HG03045 (cell line): ENCODE data around the gene NT5C3B.
"Not testable (repeated sequence)": the region's sequence is repeated elsewhere in the genome, so short reads cannot be mapped to it uniquely, and the experiment has no call there.

Experiments
- ATAC-seq: cut with Tn5 transposase; IDR thresholded peaks from one replicate; pipeline ENCODE4 v1.9.1; 2021; ENCODE audit warnings: mild to moderate bottlenecking, moderate library complexity; ENCODE audit not compliant: unreplicated experiment

NT5C3B gene

DNA sequence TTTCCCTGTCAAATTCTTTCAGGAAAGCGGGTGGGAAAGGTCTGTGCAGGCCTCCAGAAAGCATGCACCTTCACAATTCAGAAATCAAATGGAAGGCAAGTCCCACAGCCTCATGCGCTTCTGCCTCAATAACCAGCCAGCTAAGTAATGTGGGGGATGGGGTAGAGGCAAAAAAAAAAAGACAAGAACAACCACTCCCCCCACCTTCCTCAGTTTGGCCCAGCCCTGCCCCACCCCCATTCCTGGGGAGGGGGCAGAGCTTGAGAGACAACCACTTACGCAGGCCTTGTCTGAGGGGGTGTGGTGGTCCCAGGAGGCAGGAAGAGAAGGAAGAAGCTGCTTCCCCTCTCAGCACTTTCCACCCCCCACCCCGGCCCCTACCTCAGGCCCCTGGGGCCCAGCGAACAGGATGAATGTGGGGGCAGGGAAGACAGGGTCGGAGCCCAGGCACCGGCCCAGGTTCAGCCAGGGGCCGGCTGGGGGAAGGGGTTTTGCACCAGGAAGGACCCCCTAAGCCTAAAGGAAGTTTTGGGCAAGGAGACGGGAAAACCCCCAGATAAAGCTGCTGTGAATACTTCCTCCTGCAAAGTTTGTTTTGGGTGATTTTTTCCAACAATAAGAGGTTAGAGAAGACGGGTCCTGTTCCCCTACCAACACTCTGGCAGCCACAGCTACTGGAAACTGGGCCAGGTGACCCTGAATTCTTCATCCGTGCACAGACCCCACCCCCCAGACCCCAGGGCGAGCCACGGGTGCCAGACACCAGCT, 50.8 kb downstream of the NT5C3B start:
- no peak for ATAC-seq

DNA sequence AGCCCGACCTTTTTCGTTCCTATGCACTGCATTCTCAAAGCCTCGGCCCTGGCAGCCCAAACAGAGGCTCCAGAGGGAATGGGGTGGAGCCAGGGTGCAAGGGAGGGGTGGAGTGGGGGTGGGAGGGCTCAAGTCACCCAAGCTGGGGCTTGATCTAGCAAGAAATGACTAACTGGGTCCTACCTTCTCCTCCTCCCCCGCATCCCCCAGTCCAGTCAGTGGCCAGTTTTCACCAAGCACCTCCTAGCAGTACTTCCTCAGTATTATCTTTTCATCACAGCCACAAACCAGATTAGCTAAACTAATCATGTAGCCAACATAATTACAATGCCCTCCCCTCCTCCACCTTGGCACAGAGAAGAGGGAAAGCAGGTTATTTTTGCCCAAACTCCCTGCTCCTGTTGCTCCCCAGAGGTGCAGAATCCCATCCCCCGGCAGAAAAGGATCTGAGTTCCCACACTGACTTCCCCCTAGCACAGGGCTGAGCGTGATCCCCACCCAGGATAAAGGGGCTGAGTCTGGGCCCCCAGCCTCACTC, 51.8 kb downstream of the NT5C3B start:
- ATAC-seq: no peak

GRCh38 chr17:41782142-41782541, 53.9 kb downstream of the NT5C3B start:
- no peak for ATAC-seq

DNA sequence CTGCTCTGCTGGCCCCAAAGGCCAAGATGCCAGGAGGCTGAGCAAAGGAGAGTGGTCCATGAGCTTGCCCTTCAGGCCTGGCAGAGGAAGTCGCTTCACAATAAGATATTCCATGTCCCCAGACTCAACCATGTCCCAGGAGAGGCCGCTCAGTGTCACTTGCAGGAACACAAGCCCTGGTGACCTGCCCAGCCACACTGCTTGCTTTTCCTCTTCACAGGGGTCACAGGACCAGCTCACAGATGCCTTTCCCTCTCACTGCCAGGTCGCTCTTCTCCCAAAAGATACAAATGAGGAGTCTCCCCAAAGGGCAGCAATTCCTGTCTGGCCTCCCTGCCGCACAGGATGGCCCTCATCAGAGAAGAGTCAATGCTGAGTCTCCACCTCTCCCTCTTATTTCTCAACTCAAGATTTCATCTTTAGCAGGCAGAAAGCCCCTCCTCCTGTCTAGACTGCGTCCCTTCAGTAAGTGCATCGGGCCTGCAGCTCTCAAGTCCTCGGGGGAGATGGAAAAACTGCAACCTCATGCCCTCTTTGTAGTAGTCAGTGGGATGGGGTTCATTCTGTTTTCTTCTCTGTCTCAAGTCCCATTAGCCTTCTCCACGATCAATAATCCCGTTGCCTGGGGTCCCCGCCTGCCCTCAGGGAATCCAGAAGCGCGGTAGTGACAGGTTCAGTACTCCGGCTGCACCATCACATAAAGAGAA, 54.5 kb downstream of the NT5C3B start:
- ATAC-seq: no peak

DNA sequence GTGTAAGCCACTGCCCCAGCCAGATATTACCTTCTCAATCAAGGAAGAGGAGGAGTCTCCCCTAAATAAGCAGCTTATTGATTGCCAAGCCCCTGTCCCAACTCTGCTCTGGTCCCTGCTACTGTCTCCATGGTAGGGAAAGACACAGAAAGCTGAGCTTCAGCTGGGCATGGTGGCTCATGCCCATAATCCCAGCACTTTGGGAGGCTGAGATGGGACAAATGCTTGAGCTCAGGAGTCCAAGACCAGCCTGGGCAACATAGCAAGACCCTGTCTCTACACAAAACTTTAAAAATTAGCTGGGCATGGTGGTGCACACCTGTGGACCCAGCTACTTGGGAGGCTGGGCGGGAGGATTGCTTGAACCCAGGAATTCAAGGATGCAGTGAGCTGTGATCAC, 56.1 kb downstream of the NT5C3B start:
- ATAC-seq: no peak

DNA sequence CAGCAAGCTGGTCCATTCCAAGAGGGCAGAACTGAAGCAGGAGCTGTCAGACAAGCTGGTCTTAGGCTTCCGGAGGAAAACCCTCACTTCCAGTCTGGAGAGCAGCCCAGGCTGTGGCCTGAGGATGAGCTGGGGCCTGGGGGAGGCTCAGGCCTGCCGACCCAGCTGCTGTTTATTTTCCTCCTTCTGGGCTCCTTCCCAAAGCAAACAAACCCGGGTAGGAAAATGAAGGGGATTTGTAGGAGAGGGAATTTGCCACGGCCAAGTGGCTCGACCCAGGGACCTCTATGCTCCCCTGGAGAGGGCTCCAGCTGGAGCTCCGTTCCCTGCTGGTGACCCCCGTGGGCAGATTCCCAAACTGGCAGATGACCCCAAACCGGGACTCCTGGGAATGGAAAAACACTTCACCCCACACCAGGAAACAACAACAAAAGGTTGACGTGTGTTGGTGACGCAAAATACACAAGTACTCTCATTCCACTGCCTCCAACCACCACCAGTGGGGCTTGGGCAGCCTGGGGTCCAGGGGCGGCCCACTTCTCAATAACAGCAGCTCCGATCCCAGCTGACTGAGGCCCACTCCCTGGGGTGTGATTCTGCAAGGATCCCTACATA, 58.4 kb downstream of the NT5C3B start:
- no peak for ATAC-seq

DNA sequence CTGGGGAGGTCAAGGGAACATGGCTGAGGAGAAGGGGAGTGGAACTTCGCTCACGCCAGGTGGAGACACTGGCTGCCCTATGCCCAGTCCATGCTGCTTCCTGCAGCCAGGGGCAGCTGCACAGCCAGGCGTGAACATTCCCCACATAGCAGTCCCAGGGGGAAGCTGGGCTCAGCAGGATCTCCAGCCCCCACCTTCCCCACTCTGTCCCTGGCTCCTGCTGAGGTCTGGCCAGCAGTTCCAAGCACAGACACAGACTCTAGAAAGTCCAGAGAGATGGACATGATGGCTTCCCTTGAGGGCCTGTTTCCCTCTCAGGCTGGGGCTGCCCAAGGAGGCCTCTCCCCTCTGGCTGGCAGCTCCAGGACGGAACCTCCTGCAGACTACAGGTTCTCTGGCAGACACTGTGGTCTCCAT, 58.9 kb downstream of the NT5C3B start:
- no peak for ATAC-seq

DNA sequence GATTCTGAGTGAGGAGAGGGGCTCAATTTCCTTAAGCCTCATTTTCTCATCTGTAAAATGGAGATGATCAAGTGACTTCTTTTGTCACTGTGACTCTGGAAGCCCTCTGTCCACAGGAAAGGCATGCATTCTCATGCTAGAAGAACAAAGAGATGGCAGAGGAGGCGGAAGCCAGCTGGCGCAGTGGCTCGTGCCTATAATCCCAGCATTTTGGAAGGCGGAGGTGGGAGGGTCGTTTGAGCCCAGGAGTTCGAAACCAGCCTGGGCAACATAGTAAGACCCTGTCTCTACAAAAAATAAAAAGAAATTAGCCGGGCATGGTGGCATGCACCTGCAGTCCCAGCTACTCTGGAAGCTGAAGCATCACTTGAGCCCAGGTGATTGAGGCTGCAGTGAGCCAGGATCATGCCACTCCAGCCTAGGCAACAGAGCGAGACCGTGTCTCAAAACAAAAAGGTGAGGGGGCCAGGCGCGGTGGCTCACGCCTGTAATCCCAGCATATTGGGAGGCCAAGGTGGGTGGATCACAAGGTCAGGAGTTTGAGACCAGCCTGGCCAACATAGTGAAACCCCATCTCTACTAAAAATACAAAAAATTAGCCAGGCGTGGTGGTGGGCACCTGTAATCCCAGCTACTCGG, 59.7 kb downstream of the NT5C3B start:
- not testable (repeated sequence) for ATAC-seq

GRCh38 chr17:41775394-41776226, 60.4 kb downstream of the NT5C3B start:
- no peak for ATAC-seq
